HCT116 (cell line): ENCODE measurements around the gene SLC35C1.

Experiments
- EGR1 ChIP-seq: IDR thresholded peaks from 2 replicates; pipeline ENCODE4 v1.6.1; 2012; ENCODE audit warnings: low read depth
- POLR2AphosphoS5 ChIP-seq: IDR thresholded peaks from 2 replicates; pipeline ENCODE4 v1.6.1; 2011; ENCODE audit warnings: mild to moderate bottlenecking, low read depth, low read length, moderate library complexity
- TCF7L2 ChIP-seq: IDR thresholded peaks from 2 replicates; pipeline ENCODE4 v1.7.0; 2011; ENCODE audit warnings: borderline replicate concordance, inconsistent platforms; ENCODE audit not compliant: insufficient read depth, insufficient read length; ENCODE audit errors: extremely low read depth
- TF ChIP-seq, protein P1 (sequence below): IDR thresholded peaks from 2 replicates; pipeline ENCODE4 v1.6.1; 2012; ENCODE audit warnings: low read depth

DNA sequence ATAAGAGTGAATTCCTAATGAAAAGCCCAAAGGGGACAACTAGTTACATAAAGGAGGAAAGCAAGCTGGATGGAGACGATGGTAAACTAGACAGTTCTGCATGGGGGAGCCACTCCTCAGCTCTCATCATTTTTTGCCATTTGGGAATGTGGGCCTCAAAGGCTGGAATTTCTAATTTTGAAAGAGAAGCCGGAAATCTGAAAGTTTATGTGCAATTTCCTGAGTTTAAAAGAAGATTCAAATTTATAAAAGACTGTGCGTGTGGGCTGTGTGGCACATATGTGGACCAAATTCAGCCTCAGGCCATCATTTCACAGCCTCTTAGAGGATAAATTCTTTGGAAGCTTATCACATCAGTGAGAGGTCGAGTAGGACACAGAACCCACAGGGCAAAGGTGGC lies 24.0 kb downstream of the SLC35C1 start:
- TF ChIP-seq EGR1 (no peak), POLR2AphosphoS5 (no peak), TCF7L2 (no peak)
- TF ChIP-seq, protein P1, sequence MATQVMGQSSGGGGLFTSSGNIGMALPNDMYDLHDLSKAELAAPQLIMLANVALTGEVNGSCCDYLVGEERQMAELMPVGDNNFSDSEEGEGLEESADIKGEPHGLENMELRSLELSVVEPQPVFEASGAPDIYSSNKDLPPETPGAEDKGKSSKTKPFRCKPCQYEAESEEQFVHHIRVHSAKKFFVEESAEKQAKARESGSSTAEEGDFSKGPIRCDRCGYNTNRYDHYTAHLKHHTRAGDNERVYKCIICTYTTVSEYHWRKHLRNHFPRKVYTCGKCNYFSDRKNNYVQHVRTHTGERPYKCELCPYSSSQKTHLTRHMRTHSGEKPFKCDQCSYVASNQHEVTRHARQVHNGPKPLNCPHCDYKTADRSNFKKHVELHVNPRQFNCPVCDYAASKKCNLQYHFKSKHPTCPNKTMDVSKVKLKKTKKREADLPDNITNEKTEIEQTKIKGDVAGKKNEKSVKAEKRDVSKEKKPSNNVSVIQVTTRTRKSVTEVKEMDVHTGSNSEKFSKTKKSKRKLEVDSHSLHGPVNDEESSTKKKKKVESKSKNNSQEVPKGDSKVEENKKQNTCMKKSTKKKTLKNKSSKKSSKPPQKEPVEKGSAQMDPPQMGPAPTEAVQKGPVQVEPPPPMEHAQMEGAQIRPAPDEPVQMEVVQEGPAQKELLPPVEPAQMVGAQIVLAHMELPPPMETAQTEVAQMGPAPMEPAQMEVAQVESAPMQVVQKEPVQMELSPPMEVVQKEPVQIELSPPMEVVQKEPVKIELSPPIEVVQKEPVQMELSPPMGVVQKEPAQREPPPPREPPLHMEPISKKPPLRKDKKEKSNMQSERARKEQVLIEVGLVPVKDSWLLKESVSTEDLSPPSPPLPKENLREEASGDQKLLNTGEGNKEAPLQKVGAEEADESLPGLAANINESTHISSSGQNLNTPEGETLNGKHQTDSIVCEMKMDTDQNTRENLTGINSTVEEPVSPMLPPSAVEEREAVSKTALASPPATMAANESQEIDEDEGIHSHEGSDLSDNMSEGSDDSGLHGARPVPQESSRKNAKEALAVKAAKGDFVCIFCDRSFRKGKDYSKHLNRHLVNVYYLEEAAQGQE: no peak
